ENCODE results near the gene CNTN6. TPM values are rescaled to one million over a fixed set of nuclear protein-coding genes. Genes with fewer than 3 reads are reported as not detected.

The CNTN6 gene
- total RNA-seq, 2 donors from 2014 or later: not detected

- Histone ChIP-seq H3K36me3 (no peaks in the 10 kb centered on the region), H3K27ac (no peak overlapping the region), H3K27me3 (replicated peaks; ENCODE audit: insufficient read depth) (no peaks in the 10 kb centered on the region), H3K4me1 (ENCODE audit: control insufficient read depth in 1 of 2, low read depth in 2 of 2) (no peaks in the 10 kb centered on the region), H3K9me3 (no peaks in the 10 kb centered on the region), H3K4me3 (no peak overlapping the region)
- DNase-seq (ENCODE audit: low spot score): no peak
- no peak for ATAC-seq (ENCODE audit: insufficient number of reproducible peaks, low FRiP score, low read depth)
- TF ChIP-seq CTCF (IDR thresholded peaks at IDR 0.05): no peak
These were observed 134.3 kb downstream of the CNTN6 start for GRCh38 chr3:1227111-1227510.

DNA sequence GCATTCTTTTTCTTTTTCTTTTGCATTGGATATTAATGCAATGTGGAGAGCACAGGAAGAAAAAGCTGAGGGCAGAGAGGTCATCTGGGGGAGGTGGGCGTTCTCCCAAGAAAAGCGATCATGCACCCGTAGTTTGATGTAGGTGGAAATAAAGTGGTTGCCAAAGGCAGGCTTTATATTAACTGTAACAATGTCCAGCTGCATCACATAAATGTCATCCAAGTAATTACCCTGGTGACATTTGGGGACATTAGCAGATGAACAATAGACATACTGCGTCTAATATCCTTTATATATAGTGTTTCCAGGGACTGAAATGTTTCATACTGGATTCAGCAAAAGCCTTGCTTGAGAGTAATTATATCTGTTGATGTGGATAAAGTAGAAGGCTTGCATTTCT is 135.5 kb downstream of the CNTN6 start:
- ATAC-seq (ENCODE audit: insufficient number of reproducible peaks, low FRiP score, low read depth) (no peak), DNase-seq (ENCODE audit: low spot score) (no peak)
- H3K27me3 ChIP-seq (replicated peaks; ENCODE audit: insufficient read depth): no peaks in the 10 kb centered on the region
- no peaks in the 10 kb centered on the region for H3K36me3 ChIP-seq
- no peaks in the 10 kb centered on the region for H3K9me3 ChIP-seq
- no peak for TF ChIP-seq CTCF (IDR thresholded peaks at IDR 0.05)
- H3K27ac ChIP-seq: no peak overlapping the region
- no peak overlapping the region for H3K4me3 ChIP-seq
- H3K4me1 ChIP-seq (ENCODE audit: control insufficient read depth in 1 of 2, low read depth in 2 of 2): no peaks in the 10 kb centered on the region

DNA sequence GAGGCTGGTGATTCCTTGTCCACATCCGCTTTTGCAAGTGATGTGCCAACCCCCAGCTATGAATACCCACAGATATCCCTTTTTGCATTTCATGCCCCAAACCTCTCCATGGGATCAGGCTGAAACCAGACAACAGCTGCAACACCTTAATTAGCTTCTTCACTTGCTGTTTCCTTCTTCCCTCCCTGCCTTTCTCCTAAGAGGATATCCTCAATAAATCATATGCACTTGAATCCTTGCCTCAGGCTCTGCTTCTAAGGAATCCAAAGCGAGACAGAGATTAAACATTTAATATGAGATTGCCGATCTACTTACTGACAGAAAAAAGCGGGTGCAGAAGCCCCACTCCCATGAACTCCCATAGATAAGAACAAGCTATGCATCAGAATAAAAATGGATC is 138.1 kb downstream of the CNTN6 start:
- no peak for TF ChIP-seq CTCF (IDR thresholded peaks at IDR 0.05)
- H3K9me3 ChIP-seq: no peaks in the 10 kb centered on the region
- DNase-seq (ENCODE audit: low spot score): no peak
- no peak overlapping the region for H3K27ac ChIP-seq
- H3K4me3 ChIP-seq: no peak overlapping the region
- no peak for ATAC-seq (ENCODE audit: insufficient number of reproducible peaks, low FRiP score, low read depth)
- no peaks in the 10 kb centered on the region for H3K36me3 ChIP-seq
- H3K27me3 ChIP-seq (replicated peaks; ENCODE audit: insufficient read depth): no peaks in the 10 kb centered on the region
- H3K4me1 ChIP-seq (ENCODE audit: control insufficient read depth in 1 of 2, low read depth in 2 of 2): no peaks in the 10 kb centered on the region

GRCh38 chr3:1232276-1232675 is 139.5 kb downstream of the CNTN6 start:
- ATAC-seq (ENCODE audit: insufficient number of reproducible peaks, low FRiP score, low read depth) (no peak), DNase-seq (ENCODE audit: low spot score) (no peak)
- Histone ChIP-seq H3K4me1 (ENCODE audit: control insufficient read depth in 1 of 2, low read depth in 2 of 2) (no peaks in the 10 kb centered on the region), H3K27me3 (replicated peaks; ENCODE audit: insufficient read depth) (no peaks in the 10 kb centered on the region), H3K27ac (no peak overlapping the region), H3K36me3 (no peaks in the 10 kb centered on the region), H3K4me3 (no peak overlapping the region), H3K9me3 (no peaks in the 10 kb centered on the region)
- TF ChIP-seq CTCF (IDR thresholded peaks at IDR 0.05): no peak

DNA sequence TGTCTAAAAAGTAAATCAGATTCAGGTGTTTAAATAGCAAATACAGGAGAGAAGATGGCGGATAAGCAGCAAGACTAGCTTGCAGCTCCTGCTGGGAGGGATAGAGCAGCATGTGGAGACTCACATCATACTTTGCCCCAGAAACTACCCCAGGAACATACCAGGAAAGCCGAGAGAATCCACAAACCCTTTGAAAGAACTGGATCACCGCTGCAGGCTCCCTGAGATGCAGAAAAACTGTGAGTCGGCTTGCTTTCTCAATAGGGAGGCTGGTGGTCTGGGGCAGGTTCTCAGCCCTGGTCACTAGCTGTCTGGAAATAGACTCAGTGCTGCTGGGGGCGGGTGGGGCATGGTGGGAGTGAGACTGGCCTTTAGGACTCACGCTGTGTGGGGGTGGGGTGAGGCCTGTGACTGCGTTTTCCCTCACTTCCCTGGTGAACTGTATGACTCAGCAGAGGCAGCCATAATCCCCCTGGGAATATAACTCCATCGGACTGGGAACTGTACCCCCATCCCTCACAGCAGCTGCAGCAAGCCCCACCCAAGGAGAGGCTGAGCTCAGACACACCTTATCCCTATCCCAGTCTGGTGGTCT is 142.8 kb downstream of the CNTN6 start:
- ATAC-seq (ENCODE audit: insufficient number of reproducible peaks, low FRiP score, low read depth) (no peak), DNase-seq (ENCODE audit: low spot score) (no peak)
- H3K36me3 ChIP-seq: no peaks in the 10 kb centered on the region
- no peak for TF ChIP-seq CTCF (IDR thresholded peaks at IDR 0.05)
- H3K9me3 ChIP-seq: no peaks in the 10 kb centered on the region
- no peaks in the 10 kb centered on the region for H3K27me3 ChIP-seq (replicated peaks; ENCODE audit: insufficient read depth)
- no peaks in the 10 kb centered on the region for H3K4me1 ChIP-seq (ENCODE audit: control insufficient read depth in 1 of 2, low read depth in 2 of 2)
- H3K4me3 ChIP-seq: no peak overlapping the region
- no peak overlapping the region for H3K27ac ChIP-seq
